WTC11 (cell line): Measurements from ENCODE around the gene PRKRA. TPM values are rescaled to one million over a fixed set of nuclear protein-coding genes. Genes with fewer than 3 reads are reported as not detected.

ENCODE experiments used
- ATAC-seq: fragments of 200-7000 bp; cut with Tn5 transposase; 2 replicates; pipeline ENCODE4 v1.10.0; 2021; ENCODE audit warnings: mild to moderate bottlenecking, moderate library complexity
- CTCF ChIA-PET: fragments of 300-600 bp; sonication (Branson Sonifier 250); formaldehyde crosslinking; loops from one replicate; lab custom pipeline; 2021; ENCODE audit warnings: antibody characterized with exemption; lab: Charles Lee
- POLR2A ChIA-PET: fragments of 350-600 bp; sonication (Branson Sonifier 250); formaldehyde crosslinking; loops from one replicate; lab custom pipeline; 2021; ENCODE audit warnings: antibody characterized with exemption; lab: Charles Lee
- DNase-seq: peaks from one replicate; pipeline ENCODE4 v3.0.0; 2021; ENCODE audit warnings: low spot score
- H3K27ac Mint-ChIP-seq: 2 replicates; pipeline ENCODE4 v1.8.0; 2021; ENCODE audit warnings: mixed read lengths
- H3K27me3 Mint-ChIP-seq: 2 replicates; pipeline ENCODE4 v1.8.0; 2021; ENCODE audit warnings: low read depth, mild to moderate bottlenecking, moderate library complexity, mixed read lengths
- H3K36me3 Mint-ChIP-seq: 2 replicates; pipeline ENCODE4 v1.8.0; 2021; ENCODE audit warnings: mixed read lengths
- H3K4me1 Mint-ChIP-seq: 2 replicates; pipeline ENCODE4 v1.8.0; 2022; ENCODE audit warnings: mixed read lengths
- H3K4me3 Mint-ChIP-seq: 2 replicates; pipeline ENCODE4 v1.8.0; 2021; ENCODE audit warnings: mild to moderate bottlenecking, moderate library complexity, mixed read lengths
- H3K9me3 Mint-ChIP-seq: 2 replicates; pipeline ENCODE4 v1.8.0; 2021; ENCODE audit warnings: mixed read lengths
- ATF1 ChIP-seq: sonication (generic); formaldehyde crosslinking; IDR thresholded peaks from 2 replicates; pipeline ENCODE4 v1.8.1; 2023; ENCODE audit warnings: mild to moderate bottlenecking, moderate library complexity, missing genetic modification reagents
- CREM ChIP-seq: sonication (generic); formaldehyde crosslinking; IDR thresholded peaks from 2 replicates; pipeline ENCODE4 v1.8.1; 2022; ENCODE audit warnings: mild to moderate bottlenecking, missing genetic modification reagents, moderate library complexity
- GABPB1 ChIP-seq: sonication (generic); formaldehyde crosslinking; IDR thresholded peaks from 2 replicates; pipeline ENCODE4 v1.8.1; 2023; ENCODE audit warnings: mild to moderate bottlenecking, missing genetic modification reagents
- GTF2I ChIP-seq: fragments of 250-450 bp; sonication (Bioruptor Pico); conservative IDR thresholded peaks from 2 replicates; pipeline ENCODE4 v1.4.0; 2021; ENCODE audit warnings: mild to moderate bottlenecking
- JUN ChIP-seq: sonication (generic); formaldehyde crosslinking; IDR thresholded peaks from 2 replicates; pipeline ENCODE4 v1.8.0; 2023; ENCODE audit warnings: mild to moderate bottlenecking, missing genetic modification reagents
- MXD4 ChIP-seq: fragments of 250-450 bp; sonication (Bioruptor Pico); IDR thresholded peaks from 2 replicates; pipeline ENCODE4 v1.8.0; 2021; ENCODE audit warnings: mild to moderate bottlenecking, moderate library complexity, borderline replicate concordance
- NR3C1 ChIP-seq: sonication (generic); formaldehyde crosslinking; conservative IDR thresholded peaks from 2 replicates; pipeline ENCODE4 v1.8.1; 2023; ENCODE audit warnings: low read depth, mild to moderate bottlenecking, missing genetic modification reagents
- SMAD4 ChIP-seq: sonication (generic); formaldehyde crosslinking; IDR thresholded peaks from 2 replicates; pipeline ENCODE4 v1.8.0; 2022; ENCODE audit warnings: mild to moderate bottlenecking, missing genetic modification reagents
- TEAD4 ChIP-seq: sonication (generic); formaldehyde crosslinking; IDR thresholded peaks from 2 replicates; pipeline ENCODE4 v1.8.0; 2022; ENCODE audit warnings: mild to moderate bottlenecking, missing genetic modification reagents
- ZNF396 ChIP-seq: fragments of 250-450 bp; sonication (Bioruptor Pico); IDR thresholded peaks from 2 replicates; pipeline ENCODE4 v1.8.0; 2021; ENCODE audit warnings: mild to moderate bottlenecking, moderate library complexity, borderline replicate concordance
- total RNA-seq: library from RNA; stranded (reverse); gene quantifications from 3 replicates; pipeline ENCODE4 v1.2.3, GENCODE V29; 2021
- TF ChIP-seq, protein P1 (sequence below): sonication (generic); formaldehyde crosslinking; IDR thresholded peaks from 2 replicates; pipeline ENCODE4 v1.8.0; 2023; ENCODE audit warnings: mild to moderate bottlenecking, missing genetic modification reagents
- TF ChIP-seq, protein P2 (sequence below): fragments of 250-450 bp; sonication (Bioruptor Pico); conservative IDR thresholded peaks from 2 replicates; pipeline ENCODE4 v1.9.0; 2021; ENCODE audit warnings: mild to moderate bottlenecking
- TF ChIP-seq, protein P3 (sequence below): fragments of 250-450 bp; sonication (Bioruptor Pico); IDR thresholded peaks from 2 replicates; pipeline ENCODE4 v2.1.2; 2022; ENCODE audit warnings: mild to moderate bottlenecking, moderate library complexity
- TF ChIP-seq, protein P4 (sequence below): sonication (generic); formaldehyde crosslinking; IDR thresholded peaks from 2 replicates; pipeline ENCODE4 v1.8.1; 2023; ENCODE audit warnings: mild to moderate bottlenecking, missing genetic modification reagents, moderate library complexity
- TF ChIP-seq, protein P5 (sequence below): fragments of 200-600 bp; IDR thresholded peaks from 2 replicates; pipeline ENCODE4 v1.8.0; 2022; ENCODE audit warnings: antibody characterized with exemption

The PRKRA gene
- total RNA-seq, 1 experiment from 2014 or later: 55.4 TPM

DNA sequence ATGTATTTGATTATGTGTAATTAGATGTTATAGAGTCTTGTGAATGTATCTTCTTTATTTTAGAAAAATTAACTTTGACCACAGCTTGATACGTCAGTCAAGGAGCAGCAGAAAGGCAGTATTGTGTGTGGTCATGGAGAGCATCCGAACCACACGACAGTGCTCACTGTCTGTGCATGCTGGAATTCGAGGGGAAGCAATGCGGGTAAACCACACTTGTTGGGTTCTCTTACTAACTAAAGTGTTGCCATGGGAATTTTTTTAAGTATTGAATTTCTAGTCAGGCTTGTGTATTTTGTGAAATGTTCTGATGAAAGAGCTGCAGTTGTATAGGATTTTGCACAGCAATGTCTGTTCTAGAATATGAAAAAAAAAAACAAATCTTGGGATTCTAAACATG is 5.0 kb upstream of the PRKRA start (continued):
- TF ChIP-seq, protein P1, sequence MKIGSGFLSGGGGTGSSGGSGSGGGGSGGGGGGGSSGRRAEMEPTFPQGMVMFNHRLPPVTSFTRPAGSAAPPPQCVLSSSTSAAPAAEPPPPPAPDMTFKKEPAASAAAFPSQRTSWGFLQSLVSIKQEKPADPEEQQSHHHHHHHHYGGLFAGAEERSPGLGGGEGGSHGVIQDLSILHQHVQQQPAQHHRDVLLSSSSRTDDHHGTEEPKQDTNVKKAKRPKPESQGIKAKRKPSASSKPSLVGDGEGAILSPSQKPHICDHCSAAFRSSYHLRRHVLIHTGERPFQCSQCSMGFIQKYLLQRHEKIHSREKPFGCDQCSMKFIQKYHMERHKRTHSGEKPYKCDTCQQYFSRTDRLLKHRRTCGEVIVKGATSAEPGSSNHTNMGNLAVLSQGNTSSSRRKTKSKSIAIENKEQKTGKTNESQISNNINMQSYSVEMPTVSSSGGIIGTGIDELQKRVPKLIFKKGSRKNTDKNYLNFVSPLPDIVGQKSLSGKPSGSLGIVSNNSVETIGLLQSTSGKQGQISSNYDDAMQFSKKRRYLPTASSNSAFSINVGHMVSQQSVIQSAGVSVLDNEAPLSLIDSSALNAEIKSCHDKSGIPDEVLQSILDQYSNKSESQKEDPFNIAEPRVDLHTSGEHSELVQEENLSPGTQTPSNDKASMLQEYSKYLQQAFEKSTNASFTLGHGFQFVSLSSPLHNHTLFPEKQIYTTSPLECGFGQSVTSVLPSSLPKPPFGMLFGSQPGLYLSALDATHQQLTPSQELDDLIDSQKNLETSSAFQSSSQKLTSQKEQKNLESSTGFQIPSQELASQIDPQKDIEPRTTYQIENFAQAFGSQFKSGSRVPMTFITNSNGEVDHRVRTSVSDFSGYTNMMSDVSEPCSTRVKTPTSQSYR: no peak
- TF ChIP-seq GTF2I (no peak), NR3C1 (no peak), CREM (CRISPR knock-in tag) (no peak)
- TF ChIP-seq, protein P2, sequence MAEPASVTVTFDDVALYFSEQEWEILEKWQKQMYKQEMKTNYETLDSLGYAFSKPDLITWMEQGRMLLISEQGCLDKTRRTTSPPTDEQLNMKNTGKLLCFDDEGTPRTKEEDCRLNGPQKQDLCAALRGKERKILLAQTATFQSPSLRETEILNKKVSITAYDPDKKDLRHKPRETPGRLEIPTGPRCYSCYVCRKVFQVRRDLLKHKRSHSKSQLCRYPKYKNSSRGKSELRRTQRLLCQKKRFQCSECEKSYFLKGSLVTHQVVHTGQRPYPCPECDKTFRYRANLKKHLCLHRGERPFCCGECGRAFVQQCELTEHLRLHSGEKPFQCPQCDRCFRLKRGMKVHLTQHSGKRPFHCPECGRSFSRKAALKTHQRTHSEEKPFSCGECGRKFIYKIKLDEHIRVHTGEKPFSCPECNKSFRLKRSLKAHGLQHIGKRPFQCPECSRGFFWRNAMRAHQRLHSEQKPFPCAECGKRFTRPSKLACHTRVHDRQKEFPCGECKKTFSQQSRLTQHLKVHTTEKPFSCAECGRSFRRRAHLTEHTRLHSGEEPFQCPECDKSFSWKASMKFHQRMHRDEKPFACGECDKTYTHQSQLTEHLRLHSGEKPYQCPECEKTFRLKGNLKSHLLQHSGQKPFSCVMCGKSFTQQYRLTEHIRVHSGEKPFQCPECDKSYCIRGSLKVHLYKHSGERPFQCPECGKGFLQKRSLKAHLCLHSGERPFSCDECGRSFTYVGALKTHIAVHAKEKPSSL (CRISPR knock-in tag): no peak
- TF ChIP-seq, protein P3, sequence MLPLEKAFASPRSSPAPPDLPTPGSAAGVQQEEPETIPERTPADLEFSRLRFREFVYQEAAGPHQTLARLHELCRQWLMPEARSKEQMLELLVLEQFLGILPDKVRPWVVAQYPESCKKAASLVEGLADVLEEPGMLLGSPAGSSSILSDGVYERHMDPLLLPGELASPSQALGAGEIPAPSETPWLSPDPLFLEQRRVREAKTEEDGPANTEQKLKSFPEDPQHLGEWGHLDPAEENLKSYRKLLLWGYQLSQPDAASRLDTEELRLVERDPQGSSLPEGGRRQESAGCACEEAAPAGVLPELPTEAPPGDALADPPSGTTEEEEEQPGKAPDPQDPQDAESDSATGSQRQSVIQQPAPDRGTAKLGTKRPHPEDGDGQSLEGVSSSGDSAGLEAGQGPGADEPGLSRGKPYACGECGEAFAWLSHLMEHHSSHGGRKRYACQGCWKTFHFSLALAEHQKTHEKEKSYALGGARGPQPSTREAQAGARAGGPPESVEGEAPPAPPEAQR (CRISPR knock-in tag): no peak

DNA sequence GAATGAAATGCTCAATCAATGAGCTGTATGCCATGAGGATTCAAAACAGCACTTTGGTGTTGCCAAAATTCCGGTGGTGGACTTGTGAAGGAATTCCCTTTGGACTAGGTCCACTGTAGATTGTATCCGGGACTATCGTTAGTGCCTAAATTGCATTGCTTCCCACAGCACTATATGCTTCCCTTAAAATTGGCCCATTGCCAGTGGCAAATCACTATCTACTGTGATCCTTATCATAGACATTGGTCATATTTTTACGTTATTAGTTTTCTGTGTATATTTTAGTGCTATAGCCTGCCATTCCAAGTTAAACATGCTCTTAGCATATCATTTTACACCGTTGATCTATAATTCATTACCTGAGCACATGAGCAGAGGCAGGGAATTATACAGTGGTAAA is 1.9 kb upstream of the PRKRA start:
- CTCF ChIA-PET: no interaction called here
- peaks cover 7% of the 10 kb centered on the region for H3K9me3 Mint-ChIP-seq
- no peak for TF ChIP-seq ZNF396
- H3K4me1 Mint-ChIP-seq: peaks cover 23% of the 10 kb centered on the region
- no peak overlapping the region for H3K4me3 Mint-ChIP-seq
- peaks cover 13% of the 10 kb centered on the region for H3K36me3 Mint-ChIP-seq
- no peak for DNase-seq
- no peak for ATAC-seq
- H3K27ac Mint-ChIP-seq: no peak overlapping the region
- POLR2A ChIA-PET: no interaction called here
- no peaks in the 10 kb centered on the region for H3K27me3 Mint-ChIP-seq

DNA sequence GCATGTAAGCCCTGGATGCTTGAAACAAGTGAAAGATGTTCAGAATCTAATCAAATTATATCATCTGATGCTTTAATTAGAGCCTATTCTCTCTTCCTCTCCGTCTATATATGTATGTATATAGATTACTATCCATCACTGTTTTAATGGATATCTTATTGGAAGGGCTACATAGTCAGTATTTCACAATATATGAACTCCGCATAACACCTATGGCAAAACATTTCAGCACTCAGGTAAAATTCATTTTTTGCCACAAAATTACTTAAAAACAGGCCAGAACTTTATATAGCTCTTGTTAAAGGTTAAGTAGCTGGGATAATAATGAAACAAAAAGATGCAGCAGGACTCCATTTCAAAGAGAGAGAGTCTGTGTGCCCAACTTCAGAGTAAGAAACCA is 1.4 kb upstream of the PRKRA start:
- ChIA-PET CTCF (no interaction called here), POLR2A (no interaction called here)
- Mint-ChIP-seq H3K36me3 (peaks cover 17% of the 10 kb centered on the region), H3K4me3 (no peak overlapping the region; the same call in 1 of the 2 replicates), H3K4me1 (peaks cover 20% of the 10 kb centered on the region), H3K27ac (no peak overlapping the region; the same call in 1 of the 2 replicates), H3K27me3 (no peaks in the 10 kb centered on the region), H3K9me3 (peaks cover 7% of the 10 kb centered on the region)
- DNase-seq: no peak
- ATAC-seq: no peak
- no peak for TF ChIP-seq MXD4 (CRISPR knock-in tag)
- no peak for TF ChIP-seq SMAD4 (CRISPR knock-in tag)
- TF ChIP-seq, protein P1: no peak
- TF ChIP-seq, protein P4, sequence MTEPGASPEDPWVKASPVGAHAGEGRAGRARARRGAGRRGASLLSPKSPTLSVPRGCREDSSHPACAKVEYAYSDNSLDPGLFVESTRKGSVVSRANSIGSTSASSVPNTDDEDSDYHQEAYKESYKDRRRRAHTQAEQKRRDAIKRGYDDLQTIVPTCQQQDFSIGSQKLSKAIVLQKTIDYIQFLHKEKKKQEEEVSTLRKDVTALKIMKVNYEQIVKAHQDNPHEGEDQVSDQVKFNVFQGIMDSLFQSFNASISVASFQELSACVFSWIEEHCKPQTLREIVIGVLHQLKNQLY: no peak
- TF ChIP-seq GABPB1 (CRISPR knock-in tag): no peak
- no peak for TF ChIP-seq ATF1 (CRISPR knock-in tag)
- TF ChIP-seq, protein P5, sequence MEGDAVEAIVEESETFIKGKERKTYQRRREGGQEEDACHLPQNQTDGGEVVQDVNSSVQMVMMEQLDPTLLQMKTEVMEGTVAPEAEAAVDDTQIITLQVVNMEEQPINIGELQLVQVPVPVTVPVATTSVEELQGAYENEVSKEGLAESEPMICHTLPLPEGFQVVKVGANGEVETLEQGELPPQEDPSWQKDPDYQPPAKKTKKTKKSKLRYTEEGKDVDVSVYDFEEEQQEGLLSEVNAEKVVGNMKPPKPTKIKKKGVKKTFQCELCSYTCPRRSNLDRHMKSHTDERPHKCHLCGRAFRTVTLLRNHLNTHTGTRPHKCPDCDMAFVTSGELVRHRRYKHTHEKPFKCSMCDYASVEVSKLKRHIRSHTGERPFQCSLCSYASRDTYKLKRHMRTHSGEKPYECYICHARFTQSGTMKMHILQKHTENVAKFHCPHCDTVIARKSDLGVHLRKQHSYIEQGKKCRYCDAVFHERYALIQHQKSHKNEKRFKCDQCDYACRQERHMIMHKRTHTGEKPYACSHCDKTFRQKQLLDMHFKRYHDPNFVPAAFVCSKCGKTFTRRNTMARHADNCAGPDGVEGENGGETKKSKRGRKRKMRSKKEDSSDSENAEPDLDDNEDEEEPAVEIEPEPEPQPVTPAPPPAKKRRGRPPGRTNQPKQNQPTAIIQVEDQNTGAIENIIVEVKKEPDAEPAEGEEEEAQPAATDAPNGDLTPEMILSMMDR: no peak
- TF ChIP-seq TEAD4 (CRISPR knock-in tag): no peak
- no peak for TF ChIP-seq JUN (CRISPR knock-in tag)
